ENCODE measurements around the gene L3MBTL4.

L3MBTL4 gene

DNA sequence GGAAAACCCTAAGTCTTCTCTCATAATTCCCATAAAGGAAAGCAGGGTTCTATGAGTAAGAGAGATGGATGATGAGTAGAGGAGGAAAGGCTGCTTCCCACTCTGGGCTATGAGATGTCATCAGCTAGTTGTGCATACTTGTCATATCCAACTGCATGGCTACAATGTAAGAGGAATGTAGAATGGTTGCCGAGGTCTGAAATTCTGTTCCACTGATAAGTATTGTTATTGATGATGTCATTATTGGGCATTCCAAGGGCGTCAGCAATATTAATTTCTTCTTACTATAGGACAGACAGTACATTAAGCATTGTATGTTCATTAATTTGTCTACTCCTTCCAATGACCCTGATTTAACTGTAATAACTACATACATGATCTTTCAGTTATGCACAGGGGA lies 88.1 kb downstream of the L3MBTL4 start:
- H3K4me1 Mint-ChIP-seq (ENCODE audit: low read depth) = no peaks in the 10 kb centered on the region
- no peaks in the 10 kb centered on the region for H3K36me3 Mint-ChIP-seq
- H3K4me3 Mint-ChIP-seq = no peak overlapping the region
- H3K9me3 Mint-ChIP-seq (ENCODE audit: low read depth) = peaks cover 25% of the 10 kb centered on the region
- no peaks in the 10 kb centered on the region for H3K27me3 Mint-ChIP-seq
- no peak overlapping the region for H3K27ac Mint-ChIP-seq

DNA sequence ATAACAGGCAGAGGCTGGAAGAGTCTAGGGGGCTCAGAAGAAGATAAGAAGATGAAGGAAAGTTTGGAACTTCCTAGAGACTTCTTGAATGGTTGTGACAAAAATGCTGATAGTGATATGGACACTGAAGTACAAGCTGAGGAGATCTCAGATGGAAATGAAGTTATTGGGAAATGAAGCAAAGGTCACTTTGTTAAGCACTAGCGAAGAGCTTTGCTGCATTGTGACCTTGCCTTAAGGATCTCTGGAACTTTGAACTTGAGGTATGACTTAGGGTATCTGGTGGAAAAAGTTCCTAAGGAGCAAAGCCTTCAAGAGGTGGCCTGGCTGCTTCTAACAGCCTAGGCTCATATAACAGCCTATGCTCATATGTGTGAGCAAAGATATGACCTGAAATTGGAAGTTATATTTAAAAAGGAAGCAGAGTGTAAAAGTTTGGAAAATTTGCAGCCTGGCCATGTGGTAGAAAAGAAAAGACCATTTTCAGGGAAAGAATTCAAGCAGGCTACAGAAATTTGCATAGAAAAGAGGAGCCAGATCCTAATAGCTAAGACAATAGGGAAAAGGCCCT lies 91.3 kb downstream of the L3MBTL4 start:
- Mint-ChIP-seq H3K36me3 (peaks cover 2% of the 10 kb centered on the region), H3K9me3 (ENCODE audit: low read depth) (peaks cover 27% of the 10 kb centered on the region), H3K4me3 (no peak overlapping the region), H3K27me3 (no peaks in the 10 kb centered on the region), H3K27ac (no peak overlapping the region), H3K4me1 (ENCODE audit: low read depth) (no peaks in the 10 kb centered on the region)

DNA sequence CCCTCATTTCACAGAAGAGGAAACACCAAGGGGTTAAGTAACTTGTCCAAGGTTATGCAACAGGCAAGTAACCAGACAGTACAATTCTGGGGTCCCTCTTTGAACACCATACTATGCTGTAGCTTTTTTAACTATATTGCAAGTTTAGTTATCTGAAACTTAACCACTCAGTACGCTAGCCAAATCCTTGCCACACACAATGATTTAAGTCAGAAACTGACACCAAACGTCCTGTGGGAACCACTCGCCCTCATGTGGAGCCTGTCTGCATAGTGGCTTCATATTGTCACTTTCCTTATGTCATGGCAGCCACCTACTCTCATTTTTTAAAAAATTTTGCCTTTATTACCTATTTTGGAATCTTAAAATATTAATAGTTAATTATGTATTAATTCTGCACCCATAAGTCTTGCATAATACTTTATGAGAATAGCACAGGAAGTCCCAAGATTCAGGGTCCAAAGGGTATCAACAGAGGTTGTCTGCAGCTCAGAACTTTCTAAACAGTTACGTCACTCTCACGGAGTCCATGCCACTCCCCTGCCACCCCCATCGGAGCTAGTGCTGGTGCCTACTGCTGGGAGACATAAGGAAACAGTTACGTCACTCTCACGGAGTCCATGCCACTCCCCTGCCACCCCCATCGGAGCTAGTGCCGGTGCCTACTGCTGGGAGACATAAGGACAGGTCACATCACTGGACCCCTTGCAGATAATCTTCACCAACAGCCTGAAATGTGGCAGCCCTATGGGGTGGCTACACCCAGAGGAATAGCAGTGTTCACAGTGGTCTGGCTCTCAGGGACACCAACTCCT lies 99.0 kb downstream of the L3MBTL4 start:
- Mint-ChIP-seq H3K4me3 (no peak overlapping the region), H3K4me1 (ENCODE audit: low read depth) (no peaks in the 10 kb centered on the region), H3K9me3 (ENCODE audit: low read depth) (peaks cover 16% of the 10 kb centered on the region), H3K27ac (no peak overlapping the region), H3K36me3 (peaks cover 2% of the 10 kb centered on the region), H3K27me3 (no peaks in the 10 kb centered on the region)

DNA sequence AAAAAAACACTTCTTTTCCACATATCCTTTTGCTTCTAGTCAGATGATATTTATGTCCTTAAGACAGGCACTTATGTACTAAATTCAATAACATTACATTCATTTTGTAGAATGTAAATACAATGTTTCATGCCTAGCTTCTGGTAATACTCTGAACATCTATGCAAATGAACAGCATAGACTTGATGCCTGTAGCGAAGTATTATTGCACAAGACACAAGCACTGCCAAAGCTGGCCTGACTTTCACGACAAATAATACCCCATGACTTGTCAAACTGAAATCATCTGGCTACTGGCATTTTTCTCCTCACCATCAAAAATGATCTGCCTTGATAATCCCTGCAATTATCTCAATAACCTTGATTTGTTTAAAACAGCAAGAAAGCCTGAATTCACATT lies 101.3 kb downstream of the L3MBTL4 start:
- Mint-ChIP-seq H3K4me3 (no peak overlapping the region), H3K4me1 (ENCODE audit: low read depth) (no peaks in the 10 kb centered on the region), H3K27me3 (no peaks in the 10 kb centered on the region), H3K9me3 (ENCODE audit: low read depth) (peaks cover 19% of the 10 kb centered on the region), H3K36me3 (no peaks in the 10 kb centered on the region), H3K27ac (no peak overlapping the region)

DNA sequence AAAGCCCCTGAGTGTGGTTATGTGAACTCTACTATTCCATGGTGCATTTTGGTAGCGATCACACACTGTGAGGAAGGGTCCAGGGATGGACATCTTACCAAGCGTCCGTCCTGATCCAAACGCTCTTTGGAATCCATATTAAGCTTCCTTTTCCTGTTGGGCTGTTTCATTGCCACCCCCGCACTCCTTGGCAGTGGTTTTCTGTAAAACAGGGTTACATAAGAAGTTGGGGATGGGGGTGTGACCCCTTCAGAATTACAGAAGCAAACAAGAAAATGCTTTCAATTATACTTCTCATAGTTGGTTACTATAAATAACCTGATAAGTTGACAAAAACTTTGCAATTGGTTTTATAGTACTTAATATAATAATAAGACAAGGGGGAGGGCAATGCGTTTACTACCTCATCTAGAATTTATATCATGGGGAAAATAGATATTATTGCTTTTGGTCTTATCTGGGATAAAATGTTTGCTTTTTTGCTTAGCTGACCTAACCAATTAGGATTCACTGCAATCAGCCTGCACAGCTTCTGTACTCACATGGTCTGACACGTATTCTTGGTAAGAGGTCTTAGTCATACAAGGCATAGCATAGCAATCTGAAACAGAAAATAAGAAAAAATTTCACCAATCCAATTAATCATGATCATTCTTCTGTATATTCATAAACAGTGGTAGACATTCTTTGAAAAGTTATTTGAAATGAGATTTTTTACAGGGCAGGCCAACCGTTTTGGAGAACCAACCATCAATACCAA lies 103.1 kb downstream of the L3MBTL4 start:
- no peak overlapping the region for H3K27ac Mint-ChIP-seq
- H3K27me3 Mint-ChIP-seq = no peaks in the 10 kb centered on the region
- no peaks in the 10 kb centered on the region for H3K36me3 Mint-ChIP-seq
- H3K4me3 Mint-ChIP-seq = no peak overlapping the region
- no peaks in the 10 kb centered on the region for H3K4me1 Mint-ChIP-seq (ENCODE audit: low read depth)
- H3K9me3 Mint-ChIP-seq (ENCODE audit: low read depth) = peaks cover 18% of the 10 kb centered on the region

DNA sequence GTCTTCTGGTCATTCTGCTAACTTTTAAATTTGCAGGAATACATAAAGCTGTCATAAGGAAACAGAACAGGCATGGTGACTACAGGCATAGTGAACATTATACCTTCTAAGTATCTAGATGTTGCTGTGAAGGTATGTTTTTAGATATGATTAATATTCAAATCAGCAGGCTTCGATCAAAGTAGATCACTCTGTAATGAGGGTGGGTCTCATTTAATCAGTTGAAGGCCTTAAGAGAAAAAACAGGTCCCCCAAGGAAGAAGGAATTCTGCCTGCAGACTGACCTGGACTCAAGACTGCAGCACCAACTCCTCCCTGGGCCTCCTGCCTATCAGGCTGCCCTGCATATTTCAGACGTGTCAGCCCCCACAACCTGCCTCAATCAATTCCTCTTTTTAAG lies 104.0 kb downstream of the L3MBTL4 start:
- H3K4me3 Mint-ChIP-seq = no peak overlapping the region
- H3K4me1 Mint-ChIP-seq (ENCODE audit: low read depth) = no peaks in the 10 kb centered on the region
- H3K27me3 Mint-ChIP-seq = no peaks in the 10 kb centered on the region
- no peaks in the 10 kb centered on the region for H3K36me3 Mint-ChIP-seq
- peaks cover 18% of the 10 kb centered on the region for H3K9me3 Mint-ChIP-seq (ENCODE audit: low read depth)
- no peak overlapping the region for H3K27ac Mint-ChIP-seq

DNA sequence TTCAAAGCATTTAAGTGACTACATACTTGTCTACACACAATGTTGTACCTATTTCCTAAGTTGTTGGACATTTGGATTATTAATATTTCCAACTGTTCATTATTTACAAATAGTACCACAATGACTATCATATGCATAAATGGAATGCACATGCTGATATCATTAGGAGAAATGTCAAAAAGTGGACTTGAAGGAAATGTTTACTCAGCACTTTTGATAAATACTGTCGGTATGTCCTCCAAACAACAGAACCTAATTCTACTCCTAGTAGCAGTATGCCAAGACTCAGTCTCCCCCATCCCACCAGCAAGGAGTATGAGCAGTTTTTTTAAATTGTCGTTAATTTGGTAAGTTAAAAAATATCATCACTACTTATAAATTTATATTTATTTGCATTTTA lies 116.8 kb downstream of the L3MBTL4 start:
- no peaks in the 10 kb centered on the region for H3K9me3 Mint-ChIP-seq (ENCODE audit: low read depth)

DNA sequence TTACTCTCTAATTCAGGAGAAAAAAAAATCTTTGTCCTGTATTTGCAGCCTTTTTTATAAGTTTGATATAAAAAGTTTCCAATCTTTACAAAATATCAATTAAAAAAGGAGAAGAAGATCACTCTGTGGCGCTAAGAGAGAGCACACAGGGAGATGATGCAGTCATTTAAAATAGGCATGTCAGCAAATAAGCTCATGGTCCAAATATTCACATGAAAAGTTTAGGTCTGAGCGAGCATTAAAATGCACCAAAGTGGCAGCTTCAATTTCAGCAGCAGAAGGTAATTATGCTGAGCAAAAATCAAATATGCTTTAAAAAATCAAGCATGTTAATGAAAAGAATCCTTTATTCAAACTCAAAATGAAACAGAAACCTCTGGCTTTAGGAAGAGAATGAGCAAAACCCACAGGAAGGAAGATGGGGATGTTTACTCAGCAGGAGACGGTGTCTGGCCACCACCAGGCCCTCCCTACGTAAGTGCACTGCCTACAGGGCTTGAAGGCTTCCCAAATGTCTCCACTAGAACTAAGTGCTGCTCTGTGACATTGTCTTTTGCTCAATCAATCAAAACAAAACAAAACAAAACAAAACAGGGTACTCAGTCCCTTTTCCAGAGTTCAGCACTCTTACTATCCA lies 120.4 kb downstream of the L3MBTL4 start:
- no peak overlapping the region for H3K4me3 Mint-ChIP-seq

More for the DNA sequence above, 116.8 kb downstream of the L3MBTL4 start:
- Mint-ChIP-seq H3K4me1 (ENCODE audit: low read depth) (no peaks in the 10 kb centered on the region), H3K36me3 (no peaks in the 10 kb centered on the region), H3K4me3 (no peak overlapping the region), H3K27me3 (no peaks in the 10 kb centered on the region), H3K27ac (no peak overlapping the region)

DNA sequence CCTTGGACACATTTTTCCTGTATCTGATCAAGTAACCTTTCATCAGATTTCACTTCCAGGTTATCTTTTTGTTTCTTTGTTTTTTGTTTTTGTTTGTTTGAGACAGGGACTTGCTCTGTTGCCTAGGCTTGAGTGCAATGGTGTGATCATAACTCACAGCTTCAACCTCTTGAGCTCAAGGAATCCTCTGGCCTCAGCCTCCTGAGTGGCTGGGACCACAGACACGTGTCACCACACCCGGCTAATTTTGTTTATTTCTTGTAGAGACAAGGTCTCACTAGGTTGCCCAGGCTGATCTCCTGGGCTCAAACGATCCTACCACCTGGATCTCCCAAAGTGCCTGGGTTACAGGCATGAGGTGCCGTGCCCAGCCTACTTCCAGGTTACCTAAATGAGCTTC lies 124.9 kb downstream of the L3MBTL4 start:
- H3K9me3 Mint-ChIP-seq (ENCODE audit: low read depth) = no peaks in the 10 kb centered on the region
- H3K4me3 Mint-ChIP-seq = no peak overlapping the region
- H3K27me3 Mint-ChIP-seq = peaks cover 1% of the 10 kb centered on the region
- no peaks in the 10 kb centered on the region for H3K4me1 Mint-ChIP-seq (ENCODE audit: low read depth)
- no peaks in the 10 kb centered on the region for H3K36me3 Mint-ChIP-seq
- no peak overlapping the region for H3K27ac Mint-ChIP-seq

More for the DNA sequence above, 120.4 kb downstream of the L3MBTL4 start:
- no peaks in the 10 kb centered on the region for H3K36me3 Mint-ChIP-seq
- no peaks in the 10 kb centered on the region for H3K9me3 Mint-ChIP-seq (ENCODE audit: low read depth)
- H3K27me3 Mint-ChIP-seq = peaks cover 1% of the 10 kb centered on the region
- H3K27ac Mint-ChIP-seq = no peak overlapping the region
- no peaks in the 10 kb centered on the region for H3K4me1 Mint-ChIP-seq (ENCODE audit: low read depth)

DNA sequence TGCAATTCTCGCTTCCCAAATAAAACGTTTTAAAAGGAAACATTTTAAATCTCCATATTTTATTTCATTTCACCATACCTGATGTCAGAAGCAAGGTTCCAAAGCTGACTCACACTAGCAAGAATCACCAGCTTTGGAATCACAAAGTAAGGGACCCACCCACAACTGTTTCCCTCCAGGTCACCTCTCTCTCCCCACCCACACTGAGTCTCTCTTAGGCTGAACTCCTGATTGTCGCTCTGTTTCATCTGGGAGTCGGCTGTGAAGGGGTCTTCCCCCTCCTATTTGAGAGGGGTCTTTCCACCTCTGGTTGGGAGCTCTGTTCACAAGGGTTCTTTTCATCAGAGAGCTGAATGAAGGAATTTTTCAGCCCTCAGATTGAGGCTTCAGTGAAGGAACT lies 128.1 kb downstream of the L3MBTL4 start:
- H3K36me3 Mint-ChIP-seq = no peaks in the 10 kb centered on the region
- H3K27me3 Mint-ChIP-seq = peaks cover 1% of the 10 kb centered on the region
- no peaks in the 10 kb centered on the region for H3K9me3 Mint-ChIP-seq (ENCODE audit: low read depth)
- no peak overlapping the region for H3K4me3 Mint-ChIP-seq
- no peak overlapping the region for H3K27ac Mint-ChIP-seq
- H3K4me1 Mint-ChIP-seq (ENCODE audit: low read depth) = no peaks in the 10 kb centered on the region

DNA sequence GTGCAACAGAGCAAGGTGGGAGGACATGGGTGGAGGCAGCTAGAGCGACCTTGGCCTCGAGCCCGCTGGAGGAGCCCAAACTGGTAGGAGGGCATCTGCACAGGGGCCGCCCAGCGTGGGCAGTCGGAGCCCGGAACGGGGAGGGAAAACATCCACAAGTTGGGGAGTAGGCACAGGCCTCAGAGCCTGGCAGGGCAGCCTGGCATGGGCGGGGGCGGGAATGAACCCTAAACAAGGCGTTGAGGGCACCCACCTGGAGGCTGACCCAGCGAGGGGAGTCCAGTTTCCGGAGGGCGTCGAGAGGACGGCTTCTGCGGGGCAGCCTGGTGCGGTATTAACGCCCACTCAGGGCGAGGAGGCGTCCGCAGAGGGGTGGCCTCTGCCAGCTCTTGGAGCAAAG lies 129.9 kb downstream of the L3MBTL4 start:
- Mint-ChIP-seq H3K27me3 (no peaks in the 10 kb centered on the region), H3K9me3 (ENCODE audit: low read depth) (no peaks in the 10 kb centered on the region), H3K36me3 (no peaks in the 10 kb centered on the region), H3K4me1 (ENCODE audit: low read depth) (no peaks in the 10 kb centered on the region), H3K27ac (no peak overlapping the region), H3K4me3 (no peak overlapping the region)

DNA sequence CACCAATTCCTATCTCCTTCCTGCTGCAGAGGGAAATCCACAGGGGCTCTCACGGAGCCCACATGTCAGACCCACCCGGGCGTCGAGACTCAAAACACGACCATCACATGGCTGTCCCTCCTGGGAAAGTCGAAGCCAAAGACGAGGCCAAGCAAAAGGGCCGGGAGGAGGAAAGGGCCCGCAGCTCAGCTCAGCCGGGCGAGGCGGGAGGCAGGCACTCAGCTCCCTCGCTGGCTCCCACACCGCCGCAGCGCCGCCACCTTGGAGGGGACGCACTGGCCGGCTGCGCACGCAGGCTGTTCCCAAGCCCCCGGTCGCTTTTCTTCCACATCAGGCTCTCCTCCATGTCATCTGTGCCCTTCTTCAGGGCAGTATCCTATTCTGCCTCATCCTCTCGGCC lies 130.4 kb downstream of the L3MBTL4 start:
- no peaks in the 10 kb centered on the region for H3K36me3 Mint-ChIP-seq
- no peaks in the 10 kb centered on the region for H3K27me3 Mint-ChIP-seq
- no peaks in the 10 kb centered on the region for H3K9me3 Mint-ChIP-seq (ENCODE audit: low read depth)
- H3K27ac Mint-ChIP-seq = no peak overlapping the region
- no peaks in the 10 kb centered on the region for H3K4me1 Mint-ChIP-seq (ENCODE audit: low read depth)
- H3K4me3 Mint-ChIP-seq = no peak overlapping the region

DNA sequence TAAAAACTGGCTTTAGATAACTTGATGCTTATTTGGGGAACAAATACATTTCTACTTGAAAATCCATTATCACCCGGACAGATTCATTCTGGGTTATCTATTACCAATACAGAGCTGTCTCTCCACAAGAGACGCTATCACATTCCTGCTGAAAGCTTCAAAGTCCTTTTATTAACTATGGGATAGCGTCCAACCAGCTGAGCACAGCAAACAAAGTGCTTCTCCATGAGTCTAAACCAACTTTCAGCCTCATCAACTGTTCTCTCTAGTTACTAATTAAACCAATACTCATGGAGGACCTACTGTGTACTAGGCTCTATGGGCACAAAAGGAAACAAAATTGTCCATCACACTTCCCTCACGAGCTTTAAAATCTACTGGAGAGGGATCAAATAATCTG lies 132.8 kb downstream of the L3MBTL4 start:
- Mint-ChIP-seq H3K27ac (no peak overlapping the region), H3K36me3 (no peaks in the 10 kb centered on the region), H3K9me3 (ENCODE audit: low read depth) (no peaks in the 10 kb centered on the region), H3K4me3 (no peak overlapping the region), H3K4me1 (ENCODE audit: low read depth) (no peaks in the 10 kb centered on the region), H3K27me3 (no peaks in the 10 kb centered on the region)

DNA sequence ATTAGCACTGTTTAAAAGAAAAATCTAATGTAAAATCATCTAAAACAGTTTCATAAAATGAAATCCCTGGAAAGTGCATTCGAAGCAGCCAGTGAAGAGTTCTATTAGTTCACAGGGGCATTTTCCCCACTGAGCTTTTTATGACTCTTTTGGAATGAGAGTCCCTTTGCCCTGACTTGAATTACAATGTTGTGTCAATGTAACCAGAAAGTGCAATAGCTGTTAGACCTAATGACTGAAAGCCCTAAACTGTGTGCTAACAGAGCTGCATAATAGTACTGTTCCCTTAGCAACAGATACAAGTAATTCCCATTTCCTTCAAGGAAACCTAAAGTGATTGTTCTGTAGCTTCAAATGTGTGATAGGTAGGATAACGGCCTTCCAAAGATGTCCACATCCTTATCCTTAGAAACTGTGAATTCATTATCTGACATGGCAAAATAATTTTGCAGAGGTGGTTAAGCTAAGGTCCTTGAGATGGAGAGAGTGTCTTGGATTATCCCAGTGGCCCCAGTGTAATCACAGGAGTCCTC lies 134.4 kb downstream of the L3MBTL4 start:
- Mint-ChIP-seq H3K4me1 (ENCODE audit: low read depth) (no peaks in the 10 kb centered on the region), H3K4me3 (no peak overlapping the region), H3K27me3 (no peaks in the 10 kb centered on the region), H3K9me3 (ENCODE audit: low read depth) (no peaks in the 10 kb centered on the region), H3K27ac (no peak overlapping the region), H3K36me3 (no peaks in the 10 kb centered on the region)

DNA sequence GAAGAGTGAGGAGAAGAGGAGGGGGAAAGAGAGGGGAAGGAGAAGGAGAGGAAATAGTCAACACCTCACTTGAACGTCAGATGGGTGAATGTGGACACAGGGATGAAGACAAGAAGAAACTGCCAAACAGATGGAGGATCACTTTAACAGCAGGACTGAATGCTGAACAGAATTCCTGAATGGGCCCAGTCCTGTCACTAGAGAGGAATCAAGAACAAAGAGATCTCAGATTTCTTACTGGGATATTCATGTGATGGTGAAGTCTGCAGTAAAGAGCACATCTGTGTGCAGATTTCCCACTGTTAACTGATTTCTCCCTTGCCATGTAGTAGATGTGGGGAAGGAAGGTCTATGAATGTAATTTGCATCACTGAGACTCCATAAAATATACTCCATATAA lies 135.4 kb downstream of the L3MBTL4 start:
- Mint-ChIP-seq H3K9me3 (ENCODE audit: low read depth) (no peaks in the 10 kb centered on the region), H3K4me1 (ENCODE audit: low read depth) (no peaks in the 10 kb centered on the region), H3K27ac (no peak overlapping the region), H3K27me3 (no peaks in the 10 kb centered on the region), H3K36me3 (no peaks in the 10 kb centered on the region), H3K4me3 (no peak overlapping the region)

Measured in activated naive CD8-positive, alpha-beta T cell (primary cell).